ENCODE data around the gene APC2.

DNA sequence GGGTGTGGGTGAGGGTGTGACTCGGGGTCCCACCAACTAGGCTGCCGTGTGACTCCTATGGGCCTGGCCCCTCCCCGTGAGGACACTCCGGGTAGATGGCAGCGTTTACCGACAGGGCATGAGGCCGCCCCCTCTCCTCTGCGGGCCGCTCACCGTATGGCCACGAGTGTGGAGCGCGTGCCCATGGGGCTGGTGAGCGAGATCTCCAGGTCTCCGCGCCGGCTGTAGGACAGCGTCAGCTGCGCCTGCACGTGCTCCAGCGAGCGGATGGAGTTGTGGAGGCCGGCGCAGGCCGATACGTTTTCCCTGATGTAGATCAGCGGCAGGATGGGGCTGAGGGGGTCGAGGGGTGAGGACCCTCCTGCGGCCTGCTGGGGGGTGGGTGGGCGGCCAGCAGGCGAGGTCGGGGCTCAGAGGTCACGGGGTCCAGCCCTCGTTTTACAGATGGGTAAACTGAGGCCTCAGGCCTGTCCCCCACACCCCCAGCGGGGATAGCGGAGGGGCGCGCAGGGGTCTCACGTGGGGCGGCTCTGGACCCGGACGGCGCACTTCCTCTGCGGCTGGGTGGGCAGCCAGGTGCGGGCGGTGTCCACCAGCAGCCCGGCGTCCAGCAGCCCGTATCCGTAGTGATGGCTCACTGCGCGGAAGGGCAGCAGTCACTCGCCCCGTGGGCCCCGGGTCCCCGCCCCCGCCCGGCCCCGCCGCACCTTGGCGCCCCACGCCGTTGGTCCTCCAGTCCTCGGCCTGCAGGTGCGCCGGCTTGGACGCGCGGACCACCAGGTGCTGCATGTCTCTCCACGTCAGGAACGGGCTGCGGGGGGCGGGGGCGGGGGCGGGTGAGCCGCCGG, 33.4 kb downstream of the APC2 start:
- TF ChIP-seq POLR2A (IDR thresholded peaks at IDR 0.05), result no peak
- TF ChIP-seq, protein P1, sequence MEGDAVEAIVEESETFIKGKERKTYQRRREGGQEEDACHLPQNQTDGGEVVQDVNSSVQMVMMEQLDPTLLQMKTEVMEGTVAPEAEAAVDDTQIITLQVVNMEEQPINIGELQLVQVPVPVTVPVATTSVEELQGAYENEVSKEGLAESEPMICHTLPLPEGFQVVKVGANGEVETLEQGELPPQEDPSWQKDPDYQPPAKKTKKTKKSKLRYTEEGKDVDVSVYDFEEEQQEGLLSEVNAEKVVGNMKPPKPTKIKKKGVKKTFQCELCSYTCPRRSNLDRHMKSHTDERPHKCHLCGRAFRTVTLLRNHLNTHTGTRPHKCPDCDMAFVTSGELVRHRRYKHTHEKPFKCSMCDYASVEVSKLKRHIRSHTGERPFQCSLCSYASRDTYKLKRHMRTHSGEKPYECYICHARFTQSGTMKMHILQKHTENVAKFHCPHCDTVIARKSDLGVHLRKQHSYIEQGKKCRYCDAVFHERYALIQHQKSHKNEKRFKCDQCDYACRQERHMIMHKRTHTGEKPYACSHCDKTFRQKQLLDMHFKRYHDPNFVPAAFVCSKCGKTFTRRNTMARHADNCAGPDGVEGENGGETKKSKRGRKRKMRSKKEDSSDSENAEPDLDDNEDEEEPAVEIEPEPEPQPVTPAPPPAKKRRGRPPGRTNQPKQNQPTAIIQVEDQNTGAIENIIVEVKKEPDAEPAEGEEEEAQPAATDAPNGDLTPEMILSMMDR (IDR thresholded peaks at IDR 0.05), result no peak
